Stimulated activated CD4-positive, alpha-beta T cell treated with anti-CD3 and anti-CD28 coated beads, Interleukin-2, amount 100 ng/mL, for 4 hours (primary cell): Measurements from ENCODE around the gene KRTAP6-2.

Experiments
- DNase-seq: peaks from one replicate; pipeline ENCODE4 v3.0.0-alpha.2; 2020; ENCODE audit warnings: low read depth

Gene KRTAP6-2, protein sequence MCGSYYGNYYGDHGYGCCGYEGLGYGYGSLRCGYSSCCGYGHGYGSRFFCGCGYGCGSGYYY

DNA sequence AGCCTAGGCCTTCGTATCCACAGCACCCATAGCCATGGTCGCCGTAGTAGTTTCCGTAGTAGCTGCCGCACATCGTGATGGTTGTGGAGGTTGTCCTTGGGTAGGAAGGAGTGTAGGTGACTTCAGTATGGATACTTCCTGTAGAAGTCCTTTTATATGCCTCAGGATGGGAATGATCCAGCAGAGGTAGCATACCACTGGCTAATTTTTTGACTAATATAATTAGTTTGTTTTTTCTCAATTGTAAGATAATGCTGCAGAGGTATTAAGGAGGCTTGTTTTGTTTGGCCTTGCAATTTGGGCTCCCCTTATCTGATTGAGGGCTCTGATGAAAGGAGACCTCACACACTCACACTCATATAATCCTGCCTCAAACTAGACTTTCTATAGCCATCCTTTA, at the start of gene KRTAP6-2:
Gene KRTAP6-2 (minus strand): TSS at position 101 of the 400 bp plus-strand sequence. CDS start 28 bp downstream, at position 73.
- DNase-seq: no peak

DNA sequence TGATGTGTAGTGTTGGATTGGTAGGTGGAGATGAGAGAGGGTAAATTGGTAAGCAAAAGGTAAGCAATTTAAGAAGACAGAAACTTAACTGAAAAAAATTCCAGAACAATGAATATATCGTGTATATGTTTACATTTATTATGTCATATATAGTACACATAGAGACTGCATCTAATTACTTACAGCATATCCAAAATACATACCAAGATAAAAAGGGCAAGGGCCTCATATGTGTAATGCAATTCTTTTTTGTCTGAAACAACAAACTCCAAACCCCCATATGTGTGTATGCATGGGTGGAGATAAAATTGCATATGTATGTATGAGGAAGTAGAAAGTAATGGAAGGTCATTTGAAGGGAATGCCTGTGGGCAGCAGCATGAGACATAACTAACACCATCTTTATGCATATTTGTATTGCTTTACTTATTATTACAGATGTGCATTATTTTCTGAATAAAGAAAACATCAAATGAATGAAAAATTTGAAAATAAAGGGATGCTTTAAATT, 48.3 kb upstream of the KRTAP6-2 start:
- DNase-seq: no peak

DNA sequence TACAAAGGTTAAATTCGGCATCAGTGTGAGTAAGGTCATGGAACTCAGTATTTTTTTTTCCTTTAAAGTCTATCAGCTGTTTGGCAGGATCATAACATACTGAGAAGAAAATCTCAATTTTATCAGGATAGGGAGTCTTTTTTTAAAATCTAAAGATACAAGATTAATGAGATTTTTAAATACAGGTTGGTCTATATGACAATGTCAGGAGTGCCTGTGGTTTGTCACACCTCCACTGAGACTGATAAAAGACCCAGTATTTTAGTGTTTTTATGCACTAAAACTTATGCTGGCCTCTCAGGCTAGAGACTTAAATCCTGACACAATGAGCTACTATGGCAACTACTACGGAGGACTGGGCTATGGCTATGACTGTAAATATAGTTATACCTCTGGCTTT, 43.9 kb upstream of the KRTAP6-2 start, which contains the start of gene KRTAP20-3:
Gene KRTAP20-3 (plus strand): TSS at position 301 of the 400 bp plus-strand sequence.
- no peak for DNase-seq

DNA sequence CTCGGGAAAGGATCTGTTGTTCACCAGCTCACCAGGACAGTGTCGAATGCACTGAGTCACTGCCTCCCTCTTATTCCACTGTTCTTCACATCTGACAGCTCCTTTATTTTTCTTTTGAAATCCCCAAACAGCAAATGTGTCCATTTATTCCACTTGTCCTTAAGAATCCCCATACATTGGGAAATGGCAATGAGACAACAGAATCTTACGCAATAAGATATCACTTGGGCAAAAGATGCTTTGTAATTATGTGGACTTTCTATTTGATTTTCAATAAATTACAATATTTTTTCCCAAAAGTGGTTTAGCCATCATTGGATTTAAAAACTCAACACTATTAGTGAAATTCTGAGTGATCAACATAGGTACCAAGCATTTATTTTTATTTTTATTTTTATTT, 40.0 kb upstream of the KRTAP6-2 start:
- no peak for DNase-seq

DNA sequence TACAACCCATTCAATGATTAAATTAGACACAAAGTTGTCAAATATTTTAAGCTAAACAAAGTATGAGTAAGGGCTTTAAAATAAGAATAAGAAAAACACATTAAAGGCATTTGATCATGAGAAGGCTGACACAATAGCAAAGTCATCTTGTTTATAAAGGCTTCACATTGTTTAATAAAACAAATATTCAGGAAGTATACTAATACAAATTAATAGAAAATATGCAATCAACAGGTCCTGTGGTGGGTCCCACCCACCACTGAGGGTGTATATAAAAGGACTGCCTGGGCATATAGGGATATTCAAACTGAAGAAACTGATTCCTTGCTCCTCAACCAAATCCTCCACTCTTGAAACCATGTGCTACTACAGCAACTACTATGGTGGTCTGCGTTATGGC, 36.2 kb upstream of the KRTAP6-2 start, which contains the start of gene KRTAP20-2:
Gene KRTAP20-2 (plus strand): TSS at position 301 of the 400 bp plus-strand sequence. CDS start 58 bp downstream, at position 359.
- DNase-seq: no peak

DNA sequence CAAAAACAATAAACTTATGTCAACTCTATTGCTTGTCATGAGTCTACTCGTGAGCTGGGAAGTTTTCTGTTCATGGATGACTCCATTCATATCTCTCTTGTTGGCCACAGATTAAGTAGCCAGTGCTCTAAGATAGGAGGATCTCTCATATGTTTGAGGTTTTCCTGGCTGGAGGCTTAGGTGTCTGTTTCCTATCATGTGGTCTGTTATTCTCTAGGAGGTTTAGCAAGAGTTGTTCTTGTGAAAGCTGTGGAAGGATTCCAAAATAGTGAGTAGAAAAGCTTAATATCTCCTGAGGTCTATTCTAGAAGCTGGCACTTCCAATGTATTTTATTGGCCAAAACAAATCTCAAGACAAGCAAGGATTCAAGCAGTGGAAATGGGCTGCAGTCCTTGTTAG, 30.5 kb upstream of the KRTAP6-2 start:
- DNase-seq: no peak

DNA sequence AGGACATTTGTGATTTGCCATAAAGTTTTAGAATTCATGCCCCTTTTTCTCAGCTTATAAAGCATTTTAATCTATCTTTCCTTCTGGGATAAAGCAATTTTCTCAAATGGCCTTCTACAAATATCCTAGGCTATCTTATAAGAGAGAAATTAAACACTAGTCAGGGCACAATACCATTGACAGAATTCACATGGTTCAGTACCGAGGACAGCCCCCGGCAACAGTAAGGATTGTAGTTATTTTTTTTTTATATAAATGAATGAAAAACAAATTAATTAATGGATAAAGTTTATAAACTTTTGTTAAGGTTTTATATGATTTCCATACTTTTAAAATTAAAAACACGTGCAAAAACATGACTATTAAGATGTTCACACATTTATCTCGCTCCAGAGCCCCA, 29.4 kb upstream of the KRTAP6-2 start:
- DNase-seq: no peak

DNA sequence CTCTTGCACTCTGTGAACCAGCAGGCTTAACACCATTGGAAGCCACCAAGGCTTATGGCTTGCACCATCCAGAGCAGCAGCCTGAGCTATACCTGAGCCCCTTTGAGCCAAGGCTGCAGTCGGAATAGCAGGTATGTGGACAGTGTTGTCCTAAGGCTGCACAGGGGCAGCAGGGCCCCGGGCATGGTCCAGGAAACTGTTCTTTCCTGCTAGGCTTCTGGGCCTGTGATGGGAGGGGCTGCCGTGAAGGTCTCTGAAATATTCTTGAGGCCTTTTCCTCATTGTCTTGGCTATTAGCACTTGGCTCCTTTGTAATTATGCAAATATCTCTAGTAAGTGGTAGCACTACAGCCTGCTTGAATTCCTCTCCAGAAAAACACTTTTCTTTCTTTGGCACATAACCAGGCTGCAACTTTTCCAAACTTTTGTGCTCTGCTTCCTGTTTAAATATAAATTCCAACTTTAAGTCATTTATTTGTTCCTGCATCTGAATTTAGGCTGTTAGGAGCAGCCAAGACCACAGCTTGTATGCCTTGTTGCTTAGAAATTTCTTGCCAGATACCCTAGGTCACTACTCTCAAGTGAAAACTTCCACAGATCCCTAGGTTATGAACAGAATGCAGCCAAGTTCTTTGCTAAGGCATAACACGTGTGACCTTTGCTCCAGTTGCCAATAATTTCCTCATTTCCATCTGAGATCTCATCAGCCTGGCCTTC, 26.9 kb upstream of the KRTAP6-2 start:
- no peak for DNase-seq

DNA sequence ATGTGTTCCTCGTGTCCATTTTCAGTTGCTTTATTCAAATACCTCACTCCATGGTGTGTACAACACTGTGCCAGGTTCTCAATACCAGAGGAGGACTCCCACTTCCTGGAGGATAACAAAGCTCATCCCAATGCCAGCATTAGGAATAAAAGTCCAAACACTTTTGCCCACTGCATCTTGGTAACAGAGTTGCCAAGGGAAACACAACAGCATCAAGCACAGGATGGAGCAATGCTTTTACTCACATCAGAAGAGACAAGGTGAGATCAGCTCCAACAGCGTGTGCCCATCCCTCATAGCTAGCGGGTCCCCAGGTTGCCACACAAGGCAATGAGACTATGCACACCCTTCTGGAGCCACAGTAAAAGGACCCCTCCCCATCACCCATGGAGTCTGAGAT, 24.7 kb upstream of the KRTAP6-2 start:
- DNase-seq: no peak

DNA sequence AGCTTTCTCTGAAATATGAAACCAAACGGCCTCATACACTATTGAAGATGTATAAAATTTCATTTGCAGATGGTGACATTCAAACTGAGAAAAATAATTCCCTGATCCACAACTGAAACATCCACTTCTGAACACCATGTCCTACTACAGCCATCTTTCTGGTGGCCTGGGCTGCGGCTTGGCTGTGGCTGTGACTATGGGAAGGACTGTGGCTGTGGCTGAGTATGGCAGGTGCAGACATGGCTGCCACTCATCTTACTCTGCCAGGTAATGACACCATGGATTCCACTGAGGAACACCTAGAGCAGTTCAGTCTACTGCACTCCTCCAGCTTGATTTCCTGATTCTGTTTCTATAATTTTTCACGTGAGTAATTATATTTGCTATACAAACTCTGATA, 21.8 kb upstream of the KRTAP6-2 start, which contains the start of gene KRTAP20-4:
Gene KRTAP20-4 (plus strand): TSS at position 106 of the 400 bp plus-strand sequence.
- no peak for DNase-seq

DNA sequence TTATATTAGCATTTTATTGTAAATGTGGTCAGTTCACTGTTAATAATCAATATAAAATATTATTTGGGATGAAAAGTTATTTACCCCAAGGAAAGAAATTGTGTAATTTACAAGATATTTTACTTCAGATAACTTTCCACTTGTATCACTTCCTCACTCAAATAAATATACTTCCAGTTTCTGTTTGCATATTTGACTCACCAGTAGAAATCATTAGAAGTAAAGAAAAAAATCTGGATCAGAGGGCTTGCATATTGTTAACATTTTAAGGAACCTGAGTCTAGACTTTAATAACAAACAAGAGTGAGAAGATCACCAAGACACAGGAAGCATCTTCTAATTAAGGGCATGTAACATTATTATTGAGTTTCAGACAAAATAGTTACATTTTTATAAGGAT, 21.4 kb upstream of the KRTAP6-2 start:
- no peak for DNase-seq

DNA sequence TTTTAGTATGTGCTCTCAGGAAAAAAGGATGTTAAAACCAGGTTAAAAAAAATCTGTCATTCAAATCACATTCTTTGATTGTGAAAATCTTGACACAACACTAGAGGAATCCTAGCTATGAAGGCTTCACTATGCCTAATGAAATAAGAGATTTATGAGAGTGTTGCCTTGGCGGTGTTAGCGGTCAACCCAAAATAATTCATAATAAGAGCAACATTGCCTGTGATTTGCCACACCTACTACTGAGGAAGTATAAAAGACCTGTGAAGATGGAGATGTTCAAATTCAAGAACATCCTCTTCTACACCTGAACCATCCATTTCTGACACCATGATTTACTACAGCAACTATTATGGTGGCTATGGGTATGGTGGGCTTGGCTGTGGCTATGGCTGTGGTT, 17.4 kb upstream of the KRTAP6-2 start, which contains the start of gene KRTAP20-1:
Gene KRTAP20-1 (plus strand): TSS at position 301 of the 400 bp plus-strand sequence. CDS start 30 bp downstream, at position 331.
- no peak for DNase-seq

DNA sequence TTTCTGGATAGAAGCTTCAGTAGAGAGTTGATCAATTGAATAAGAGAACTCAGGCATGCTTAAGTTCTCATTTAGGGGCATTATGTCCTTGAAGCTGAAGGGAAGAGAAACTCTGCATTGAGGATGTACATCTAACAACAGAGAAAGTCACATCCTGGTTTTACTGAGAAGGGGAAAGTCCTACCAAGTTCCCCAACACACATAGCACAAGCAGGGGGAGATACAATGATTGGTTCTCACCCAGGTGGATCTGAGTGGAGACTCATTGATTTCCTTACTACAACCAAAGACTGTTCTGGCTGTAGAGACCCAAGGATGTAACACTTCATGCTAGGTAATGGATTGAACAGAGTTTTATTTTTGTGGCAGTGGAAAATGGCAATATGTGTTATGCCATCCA, 16.5 kb upstream of the KRTAP6-2 start:
- DNase-seq: no peak

DNA sequence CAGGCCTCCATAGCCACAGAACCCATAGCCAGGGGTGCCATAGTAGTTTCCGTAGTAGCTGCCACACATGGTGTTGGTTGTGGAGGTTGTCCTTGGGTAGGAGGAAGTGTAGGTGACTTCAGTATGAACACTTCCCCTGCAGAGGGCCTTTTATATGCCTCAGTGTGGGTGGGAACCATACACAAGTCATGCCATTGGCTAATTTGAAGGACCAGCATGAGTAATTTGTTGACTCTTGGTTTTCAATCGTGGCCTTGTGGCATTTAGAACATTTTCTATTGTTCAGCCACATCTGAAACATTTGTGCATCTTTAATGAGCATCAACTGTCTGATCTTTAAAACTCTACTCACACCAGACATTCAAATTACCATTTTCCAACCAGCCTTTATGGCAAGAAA, 15.1 kb upstream of the KRTAP6-2 start, which contains the start of gene KRTAP6-1:
Gene KRTAP6-1 (minus strand): TSS at position 95 of the 400 bp plus-strand sequence. CDS start 26 bp downstream, at position 69.
- no peak for DNase-seq

DNA sequence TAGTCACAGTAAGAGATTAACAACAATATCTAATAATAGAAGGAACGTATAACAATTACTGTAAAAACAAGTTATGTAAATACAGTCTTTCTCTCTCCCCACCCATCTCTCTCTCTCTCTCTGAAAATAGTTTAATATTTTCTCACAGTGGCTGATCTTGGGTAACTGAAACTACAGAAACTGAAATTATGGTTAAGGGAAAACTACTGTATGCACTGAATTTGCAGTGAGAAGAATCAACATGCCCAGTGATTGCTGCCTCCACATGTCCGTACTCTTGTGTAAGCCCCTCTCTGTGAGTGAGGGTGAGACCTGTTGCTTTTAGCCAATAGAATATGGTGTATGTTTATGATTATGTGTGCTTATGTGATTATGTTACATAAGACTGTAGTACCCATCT, 13.4 kb upstream of the KRTAP6-2 start:
- DNase-seq: no peak

DNA sequence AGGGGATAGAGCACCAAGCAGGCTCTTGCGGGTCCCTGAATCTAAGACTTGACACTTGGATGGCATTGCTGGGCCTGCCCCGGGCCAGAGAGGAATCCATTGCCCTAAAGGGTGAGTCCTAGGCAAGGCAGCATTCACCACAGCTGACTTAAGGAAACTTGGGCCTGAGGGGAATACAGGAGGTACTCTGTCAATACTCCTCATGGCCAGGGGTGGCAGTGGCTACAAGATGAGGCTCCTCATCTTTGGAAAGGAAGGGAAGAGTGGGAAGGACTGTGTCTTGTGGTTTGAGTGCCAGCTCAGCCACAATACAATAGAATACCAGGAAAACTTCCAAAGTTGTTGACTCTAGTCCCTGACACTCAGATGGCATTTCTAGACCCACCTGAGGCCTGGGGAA, 7.3 kb upstream of the KRTAP6-2 start:
- no peak for DNase-seq

DNA sequence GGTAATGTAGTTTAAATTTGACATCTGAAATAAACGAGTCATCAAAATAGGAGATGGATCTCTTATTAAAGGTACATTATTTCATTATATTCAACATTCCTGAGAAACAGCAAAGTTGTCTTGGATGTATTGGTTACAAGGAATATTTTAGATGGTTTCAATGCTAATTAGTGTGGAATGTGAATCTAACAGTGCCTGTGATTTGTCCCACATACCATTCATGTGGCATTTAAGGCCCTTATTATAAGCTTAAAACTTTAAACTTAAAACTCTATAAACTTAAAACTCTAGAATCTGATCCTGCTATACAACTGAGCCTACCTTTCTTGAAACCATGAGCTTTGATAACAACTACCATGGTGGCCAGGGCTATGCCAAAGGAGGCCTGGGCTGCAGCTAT, 2.1 kb upstream of the KRTAP6-2 start, which contains the start of gene KRTAP22-1:
Gene KRTAP22-1 (plus strand): TSS at position 301 of the 400 bp plus-strand sequence.
- DNase-seq: no peak

DNA sequence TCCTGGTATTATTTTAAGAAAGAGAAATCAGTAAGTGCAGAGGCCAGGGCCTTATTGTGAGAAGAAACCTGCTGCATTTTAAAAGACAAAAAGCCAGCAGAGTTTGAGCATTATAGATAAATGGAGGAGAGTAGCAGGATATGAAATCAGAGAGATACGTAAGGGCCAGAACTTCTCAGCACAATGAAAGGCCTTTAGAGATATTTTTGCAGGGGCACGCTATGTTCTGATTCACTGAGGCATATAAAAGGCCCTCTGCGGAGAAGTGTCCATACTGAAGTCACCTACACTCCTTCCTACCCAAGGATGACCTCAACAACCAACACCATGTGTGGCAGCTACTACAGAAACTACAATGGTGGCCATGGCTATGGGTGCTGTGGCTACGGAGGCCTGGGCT, 6.6 kb downstream of the KRTAP6-2 start, which contains the start of gene KRTAP6-3:
Gene KRTAP6-3 (plus strand): TSS at position 301 of the 400 bp plus-strand sequence. CDS start 6 bp downstream, at position 307.
- DNase-seq: no peak

DNA sequence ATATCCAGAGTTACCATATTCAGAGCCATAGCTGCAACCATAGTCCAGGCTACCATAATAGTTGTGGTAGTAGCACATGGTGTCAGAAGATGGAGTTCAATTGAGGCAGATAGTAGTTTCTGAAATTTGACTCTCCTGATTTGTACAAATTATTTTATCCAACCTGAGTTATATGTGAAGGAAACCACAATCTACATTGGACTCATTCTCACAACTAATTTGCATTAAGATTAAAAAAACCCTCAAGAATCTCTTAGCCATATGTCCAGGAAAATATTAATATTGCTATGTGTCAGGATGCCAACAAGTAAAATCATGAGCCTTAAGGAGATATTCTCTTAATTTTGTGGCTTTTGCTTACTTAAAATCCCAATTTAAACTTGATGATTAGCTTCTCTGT, 8.4 kb downstream of the KRTAP6-2 start, which contains the start of gene KRTAP22-2:
Gene KRTAP22-2 (minus strand): TSS at position 101 of the 400 bp plus-strand sequence.
- no peak for DNase-seq

DNA sequence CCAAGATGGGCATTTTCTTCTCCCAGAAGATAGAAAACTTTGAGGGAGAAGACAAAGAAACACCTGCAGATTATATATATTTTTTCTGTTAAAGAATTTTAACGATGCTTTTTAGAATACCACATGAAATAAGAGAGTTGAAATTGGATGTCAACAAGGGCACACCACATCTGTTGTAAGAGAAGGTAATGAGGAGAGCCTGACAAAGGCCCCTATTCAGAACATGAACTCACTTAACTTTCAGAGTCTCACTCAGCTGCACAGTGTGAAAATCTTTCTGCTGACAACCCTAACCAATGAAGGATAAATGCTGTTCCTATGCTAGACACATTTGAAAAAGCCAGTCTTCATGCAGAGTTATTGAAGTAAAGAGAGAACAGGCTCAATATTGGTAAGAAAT, 15.8 kb downstream of the KRTAP6-2 start:
- DNase-seq: no peak

DNA sequence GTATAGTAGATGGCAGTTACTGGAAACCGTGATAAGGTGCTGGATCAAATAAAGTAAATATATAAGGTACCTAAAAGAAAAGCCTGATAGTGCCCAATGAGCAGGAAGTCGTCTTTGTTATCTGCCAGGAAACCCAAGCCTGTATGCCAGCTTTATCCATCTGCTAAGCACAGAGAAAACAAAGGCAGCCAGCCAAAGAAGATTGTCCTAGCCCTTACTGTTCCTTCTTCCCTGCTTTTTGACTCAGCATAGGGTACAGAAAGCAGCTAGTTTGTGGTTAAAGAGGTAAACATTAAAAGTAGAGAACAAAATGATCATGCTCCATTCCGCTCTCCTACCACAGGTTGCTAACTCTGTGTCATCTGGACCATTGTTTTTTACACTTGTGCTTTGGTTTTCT, 18.6 kb downstream of the KRTAP6-2 start:
- no peak for DNase-seq

DNA sequence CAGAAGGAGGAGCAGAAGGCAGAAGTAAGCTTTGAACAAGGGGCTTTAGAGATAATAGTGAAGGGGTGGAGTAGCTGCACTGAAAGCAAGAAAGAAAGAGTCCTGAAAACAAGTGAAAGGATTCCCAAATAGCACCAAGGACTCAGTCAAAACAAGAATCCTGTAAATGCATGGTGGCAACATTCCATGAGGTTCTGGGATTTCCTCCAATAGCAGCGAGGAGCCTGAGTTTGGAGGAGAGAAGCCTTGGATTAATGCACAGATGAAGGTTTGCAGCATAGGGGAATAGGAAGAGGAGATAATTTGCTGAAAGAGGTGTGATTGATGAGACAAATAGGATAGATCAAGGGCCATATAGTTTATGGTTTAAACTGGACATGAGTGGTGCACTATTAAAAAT, 19.4 kb downstream of the KRTAP6-2 start:
- DNase-seq: no peak

DNA sequence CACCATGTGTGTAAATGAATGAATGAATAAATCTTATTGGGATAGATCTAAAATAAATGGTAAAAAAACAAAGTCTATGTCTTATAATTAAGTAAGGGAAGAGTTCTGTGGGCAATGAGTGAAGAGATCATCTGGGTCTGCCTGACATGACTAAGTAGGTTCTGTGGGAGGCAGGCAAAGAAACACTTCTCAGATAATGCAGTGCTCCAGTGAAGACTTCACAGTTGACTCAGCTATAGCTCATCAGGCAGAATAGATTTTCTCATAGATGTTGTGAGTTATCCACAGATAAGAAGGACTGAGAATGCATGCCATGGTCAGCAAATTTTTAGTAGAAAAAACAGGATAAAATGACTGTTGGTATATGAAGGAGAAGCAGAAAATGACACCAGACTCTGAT, 20.9 kb downstream of the KRTAP6-2 start:
- DNase-seq: no peak
